GM18870 (cell line): ENCODE data around the gene NLRP11.
"Not testable (repeated sequence)": the region's sequence is repeated elsewhere in the genome, so short reads cannot be mapped to it uniquely, and the experiment has no call there.

Experiments
- ATAC-seq: cut with Tn5 transposase; IDR thresholded peaks from one replicate; pipeline ENCODE4 v1.9.1; 2021; ENCODE audit warnings: moderate library complexity; ENCODE audit not compliant: unreplicated experiment

NLRP11 gene

DNA sequence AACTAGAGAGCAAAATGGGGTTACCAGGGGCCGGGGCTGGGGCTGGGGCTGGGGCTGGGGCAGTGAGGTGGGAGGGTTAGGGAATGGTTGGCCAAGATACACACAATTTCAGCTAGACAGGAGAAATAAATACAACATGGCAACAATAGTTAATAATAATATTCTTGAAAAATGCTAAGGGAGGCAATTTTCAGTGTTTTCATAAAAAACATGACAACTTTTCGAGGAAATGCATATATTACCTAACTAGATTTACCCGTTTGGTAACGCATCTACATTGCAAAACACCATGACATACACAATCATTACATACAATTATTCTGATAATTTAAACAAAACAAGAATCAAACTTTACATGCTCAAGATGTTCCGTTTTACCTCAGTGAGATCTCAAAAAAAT, 50.7 kb downstream of the NLRP11 start:
- ATAC-seq, result no peak

- ATAC-seq, result no peak
Measured at GRCh38 chr19:55778331-55778730, 53.5 kb downstream of the NLRP11 start.

DNA sequence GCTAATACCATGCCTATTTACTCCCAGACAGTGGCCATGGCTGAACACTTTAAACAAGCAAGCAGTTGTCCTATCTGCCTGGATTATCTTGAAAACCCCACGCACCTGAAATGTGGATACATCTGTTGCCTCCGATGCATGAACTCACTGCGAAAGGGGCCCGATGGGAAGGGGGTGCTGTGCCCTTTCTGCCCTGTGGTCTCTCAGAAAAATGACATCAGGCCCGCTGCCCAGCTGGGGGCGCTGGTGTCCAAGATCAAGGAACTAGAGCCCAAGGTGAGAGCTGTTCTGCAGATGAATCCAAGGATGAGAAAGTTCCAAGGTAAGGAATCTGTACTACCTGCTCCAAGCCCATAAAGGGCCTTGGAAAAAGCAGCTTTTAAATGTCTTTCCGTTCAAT, 54.3 kb downstream of the NLRP11 start:
- ATAC-seq, result no peak

DNA sequence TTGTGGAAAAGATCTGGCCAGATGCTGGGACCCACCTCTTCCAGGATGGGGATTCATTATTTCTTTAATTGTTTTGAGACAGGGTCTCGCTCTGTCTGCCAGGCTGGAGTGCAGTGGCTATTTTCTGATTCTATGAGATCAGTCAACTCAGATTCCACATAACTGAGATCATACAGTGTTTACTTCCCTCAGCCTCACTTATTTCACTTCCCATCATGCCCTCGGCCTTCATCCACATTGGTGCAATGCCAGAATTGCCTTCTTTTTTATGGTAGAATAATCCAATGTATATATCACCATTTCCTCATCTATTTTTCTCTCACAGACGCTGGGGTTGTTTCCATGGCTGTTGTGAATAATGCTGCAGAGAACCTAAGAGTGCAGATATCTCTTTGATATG, 62.2 kb downstream of the NLRP11 start:
- ATAC-seq, result not testable (repeated sequence)

GRCh38 chr19:55768818-55769217, 63.0 kb downstream of the NLRP11 start, which contains the start of gene RFPL4AL1:
Gene RFPL4AL1 (plus strand): TSS chr19:55769118. CDS start chr19:55771805, 2,687 bp downstream.
- not testable (repeated sequence) for ATAC-seq

DNA sequence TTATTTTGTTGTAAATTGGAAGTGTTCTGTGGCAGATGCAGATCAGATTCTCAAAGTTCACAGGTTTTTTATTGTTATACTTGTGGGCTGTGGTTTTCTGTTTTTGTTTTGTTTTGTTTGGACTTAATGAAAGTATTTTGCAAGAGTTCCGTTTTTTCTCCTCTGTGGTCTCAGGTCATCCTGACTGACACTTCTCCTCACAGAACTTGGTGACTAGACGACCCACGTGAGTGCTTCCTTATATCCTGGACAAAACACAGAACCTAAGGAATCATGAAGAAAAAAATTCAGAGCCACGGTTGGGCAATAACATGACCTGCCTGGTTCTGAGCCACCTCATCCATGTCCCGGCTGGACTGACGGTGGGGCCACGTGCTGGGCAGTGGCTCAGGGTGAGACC, 65.3 kb downstream of the NLRP11 start:
- ATAC-seq, result no peak

GRCh38 chr19:55758797-55759196, 73.0 kb downstream of the NLRP11 start, which contains the start of gene RFPL4A:
Gene RFPL4A (plus strand): TSS chr19:55759097. CDS start chr19:55761801, 2,704 bp downstream.
- ATAC-seq, result not testable (repeated sequence)

DNA sequence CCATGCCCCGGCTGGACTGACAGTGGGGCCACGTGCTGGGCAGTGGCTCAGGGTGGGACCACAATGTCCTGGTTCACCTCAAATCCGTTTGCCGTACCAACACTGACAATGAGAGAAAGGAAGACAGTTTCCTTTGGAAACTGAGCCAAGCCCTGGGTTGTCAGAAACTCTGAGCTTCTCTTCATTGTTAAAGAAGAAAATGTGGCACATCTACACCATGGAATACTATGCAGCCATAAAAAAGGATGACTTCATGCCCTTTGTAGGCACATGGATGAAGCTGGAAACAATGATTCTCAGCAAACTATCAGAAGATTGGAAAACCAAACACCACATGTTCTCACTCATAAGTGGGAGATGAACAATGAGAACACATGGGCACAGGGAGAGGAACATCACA, 75.0 kb downstream of the NLRP11 start:
- ATAC-seq, result not testable (repeated sequence)

DNA sequence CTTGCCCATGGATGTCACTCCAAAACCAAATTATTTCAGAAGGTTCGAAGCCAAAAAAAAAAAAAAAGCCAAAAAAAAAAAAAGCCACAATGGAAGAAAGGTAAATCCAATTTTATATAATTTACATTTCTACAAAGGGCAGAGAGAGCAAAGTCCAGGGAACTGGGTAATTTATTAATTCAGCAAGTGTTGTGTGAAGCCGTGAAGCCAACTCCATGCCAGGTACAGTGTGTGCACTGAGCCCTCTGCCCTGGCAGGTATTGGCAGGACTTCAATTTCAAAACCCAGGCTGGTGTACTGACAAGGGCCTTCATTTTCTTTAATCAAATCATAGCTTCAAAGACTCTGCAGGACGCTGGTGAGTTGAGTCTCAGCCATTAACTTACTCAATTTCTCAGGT, 78.4 kb downstream of the NLRP11 start:
- ATAC-seq, result no peak

DNA sequence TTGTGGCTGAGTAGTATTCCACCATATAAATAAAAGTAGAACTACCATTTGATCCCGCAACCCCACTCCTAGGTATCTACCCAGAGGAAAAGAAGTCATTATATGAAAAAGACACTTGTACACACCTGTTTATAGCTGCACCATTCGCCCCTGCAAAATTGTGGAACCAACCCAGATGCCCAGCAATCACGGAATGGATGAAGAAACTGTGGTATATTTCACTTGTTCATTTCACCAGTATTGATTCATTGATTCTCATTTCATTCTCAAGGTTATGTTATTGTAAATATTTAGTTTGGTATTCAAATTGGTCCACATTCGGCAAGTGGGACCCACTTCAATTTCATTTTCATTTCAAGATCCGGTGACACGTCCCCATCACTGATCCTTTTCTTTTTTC, 81.1 kb downstream of the NLRP11 start:
- no peak for ATAC-seq

- ATAC-seq, result no peak
Measured at GRCh38 chr19:55738302-55738701, 93.5 kb downstream of the NLRP11 start, which contains the start of gene NLRP9. Gene NLRP9 (minus strand): TSS chr19:55738402. CDS start chr19:55738374, 28 bp downstream.
